Spleen (tissue), 11 donors: ENCODE results near the gene TEKT3. TPM values are rescaled to one million over a fixed set of nuclear protein-coding genes. Genes with fewer than 3 reads are reported as not detected.

ENCODE experiments used
- DNase-seq: peaks from one replicate; pipeline ENCODE4 v3.0.0-alpha.2; 2020
- H3K27ac ChIP-seq, 8 donors: fragments of 200-600 bp; sonication (generic) in 7 of 8; 1 replicate in 4 of 8; 2 replicates in 4 of 8; pipeline versions ENCODE4 v1.5.0 to v1.8.0; 2016 to 2021; ENCODE audit warnings: inconsistent platforms in 4 of 8, mild to moderate bottlenecking in 4 of 8, moderate library complexity in 1 of 8
- H3K27me3 ChIP-seq, 7 donors: fragments of 200-600 bp; sonication (generic) in 6 of 7; replicated peaks in 1 of 7; 1 replicate in 4 of 7; 2 replicates in 3 of 7; pipeline versions ENCODE4 v1.5.0 to v1.8.0; 2016 to 2021; ENCODE audit warnings: inconsistent platforms in 3 of 7, mild to moderate bottlenecking in 1 of 7
- H3K36me3 ChIP-seq, 6 donors: fragments of 200-600 bp; sonication (generic) in 5 of 6; 1 replicate in 4 of 6; 2 replicates in 2 of 6; pipeline versions ENCODE4 v1.5.0 to v1.8.0; 2016 to 2021; ENCODE audit warnings: inconsistent platforms in 2 of 6
- H3K4me1 ChIP-seq, 6 donors: fragments of 200-600 bp; sonication (generic) in 5 of 6; 1 replicate in 3 of 6; 2 replicates in 3 of 6; pipeline versions ENCODE4 v1.5.0 to v1.8.0; 2016 to 2021; ENCODE audit warnings: inconsistent platforms in 3 of 6
- H3K4me3 ChIP-seq, 8 donors: fragments of 200-600 bp; sonication (generic) in 7 of 8; 1 replicate in 4 of 8; 2 replicates in 4 of 8; pipeline versions ENCODE4 v1.5.0 to v1.8.0; 2016 to 2021; ENCODE audit warnings: inconsistent platforms in 4 of 8, mild to moderate bottlenecking in 4 of 8, moderate library complexity in 2 of 8
- H3K9me3 ChIP-seq, 8 donors: fragments of 200-600 bp; sonication (generic) in 7 of 8; 1 replicate in 4 of 8; 2 replicates in 4 of 8; pipeline versions ENCODE4 v1.5.0 to v1.8.0; 2016 to 2021; ENCODE audit warnings: inconsistent platforms in 4 of 8
- POLR2A ChIP-seq, 3 donors: fragments of 450-650 bp; IDR thresholded peaks; one replicate each; pipeline ENCODE4 v1.5.1; 2017; ENCODE audit warnings: antibody characterized with exemption in 3 of 3, mild to moderate bottlenecking in 1 of 3
- POLR2AphosphoS5 ChIP-seq, 3 donors: sonication (generic); formaldehyde crosslinking; IDR thresholded peaks; one replicate each; pipeline ENCODE4 v1.5.1; 2017; ENCODE audit warnings: antibody characterized with exemption in 3 of 3
- WGBS, 5 donors: extraction: QIAGEN DNeasy Blood & Tissue Kit in 3 of 5; methylation state at CpG; one replicate each; pipeline versions ENCODE4 v1.1.5 to v1.1.7; 2013 to 2018; 5-methylcytosine and 5-hydroxymethylcytosine counted together
- intact Hi-C: fragments of 100-400 bp; cut with DNase I; formaldehyde crosslinking; loops from one replicate; pipeline ENCODE4 v1.15.0; 2023; ENCODE audit warnings: low total_unique reads
- polyA plus RNA-seq, 3 donors: library from polyadenylated mRNA; stranded (reverse); fragments of 200-250 nt; gene quantifications; one replicate each; pipeline ENCODE4 v1.2.1, GENCODE V29; 2013
- small RNA-seq, 4 donors: library from RNA; depleted of rRNA; stranded (forward); fragments of <200 nt; gene quantifications; one replicate each; pipeline ENCODE3, GENCODE V24; 2016
- total RNA-seq, 7 donors: library from RNA; depleted of rRNA in 3 of 7; stranded (reverse); fragments of >200 nt in 3 of 7; fragmentation: NEBNext Ultra II Directional in 4 of 7; extraction: Animal tissue kit (Norgen Biotek cat#: 25700) in 4 of 7; gene quantifications; one replicate each; pipeline versions ENCODE4 v1.1.0 to v1.2.1, GENCODE V29; 2016 to 2021
- TF ChIP-seq, protein P1 (sequence below), 11 experiments: fragments of 200-600 bp in 7 of 11; fragments of 450-650 bp in 4 of 11; sonication (generic) in 4 of 11; IDR thresholded peaks in 8 of 11; conservative IDR thresholded peaks in 3 of 11; 1 replicate in 7 of 11; 2 replicates in 4 of 11; pipeline versions ENCODE4 v1.4.0 to v1.8.0; 2016 to 2021; ENCODE audit warnings: antibody characterized with exemption in 11 of 11, inconsistent platforms in 4 of 11, mild to moderate bottlenecking in 1 of 11
- donor health status: healthy with polysubstance abuse.
- donor health status: DM: no; HTN: no; CAD: no; lungs with moderate emphysema.
- donor health status: DM: no; HTN: no; CAD: no.
- donor health status: Bipolar disorder and iron deficiency.
- donor health status: healthy.
- donor health status: DM: no; HTN: no; CAD: no.
- donor health status: DM: yes; HTN: yes; CAD: no.

TEKT3 gene
- total and polyA plus RNA-seq, 10 donors: 0.10 to 2.2 (median 0.47) TPM; not detected in 2

DNA sequence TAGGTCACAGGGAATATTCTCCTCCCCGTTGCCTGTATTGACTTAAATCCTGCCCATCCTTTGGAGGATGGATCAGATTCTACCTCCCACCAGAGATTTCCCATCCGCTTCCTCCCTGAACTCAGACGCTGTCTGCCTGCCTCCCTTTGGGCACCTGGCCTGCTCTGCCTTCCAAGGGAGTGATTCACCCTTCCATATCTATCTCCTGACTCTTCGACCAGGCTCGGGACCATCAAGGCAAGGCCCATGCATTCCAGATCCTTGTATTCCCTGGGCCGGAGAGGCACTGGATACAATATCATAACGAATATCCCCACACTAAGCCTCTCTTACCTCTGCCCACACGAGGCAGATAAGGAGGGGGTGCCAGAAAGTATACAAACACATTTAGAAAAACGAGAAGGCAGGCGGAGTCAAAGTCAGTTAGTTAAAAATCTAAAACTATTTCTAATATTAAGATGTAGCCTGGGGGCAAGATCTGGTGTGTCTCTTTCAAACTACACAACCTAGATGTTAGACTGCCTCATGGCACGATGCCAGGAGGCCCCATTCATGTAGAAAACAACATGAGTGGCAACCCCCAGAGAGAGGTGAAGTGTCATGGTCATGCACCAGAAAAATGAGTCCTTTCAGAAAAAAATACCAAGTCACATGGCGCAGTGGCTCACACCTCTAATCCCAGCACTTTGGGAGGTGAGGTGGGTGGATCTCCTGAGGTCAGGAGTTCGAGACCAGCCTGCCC lies 85.5 kb downstream of the TEKT3 start:
- no peaks in the 10 kb centered on the region for H3K9me3 ChIP-seq
- H3K27ac ChIP-seq: no peak overlapping the region

More for the DNA sequence above, 85.5 kb downstream of the TEKT3 start:
- peaks cover 0 to 27% (median 2%) of the 10 kb centered on the region in 6 donors for H3K36me3 ChIP-seq
- peaks cover 15 to 49% (median 41%) of the 10 kb centered on the region in 6 donors for H3K4me1 ChIP-seq
- TF ChIP-seq, protein P1, sequence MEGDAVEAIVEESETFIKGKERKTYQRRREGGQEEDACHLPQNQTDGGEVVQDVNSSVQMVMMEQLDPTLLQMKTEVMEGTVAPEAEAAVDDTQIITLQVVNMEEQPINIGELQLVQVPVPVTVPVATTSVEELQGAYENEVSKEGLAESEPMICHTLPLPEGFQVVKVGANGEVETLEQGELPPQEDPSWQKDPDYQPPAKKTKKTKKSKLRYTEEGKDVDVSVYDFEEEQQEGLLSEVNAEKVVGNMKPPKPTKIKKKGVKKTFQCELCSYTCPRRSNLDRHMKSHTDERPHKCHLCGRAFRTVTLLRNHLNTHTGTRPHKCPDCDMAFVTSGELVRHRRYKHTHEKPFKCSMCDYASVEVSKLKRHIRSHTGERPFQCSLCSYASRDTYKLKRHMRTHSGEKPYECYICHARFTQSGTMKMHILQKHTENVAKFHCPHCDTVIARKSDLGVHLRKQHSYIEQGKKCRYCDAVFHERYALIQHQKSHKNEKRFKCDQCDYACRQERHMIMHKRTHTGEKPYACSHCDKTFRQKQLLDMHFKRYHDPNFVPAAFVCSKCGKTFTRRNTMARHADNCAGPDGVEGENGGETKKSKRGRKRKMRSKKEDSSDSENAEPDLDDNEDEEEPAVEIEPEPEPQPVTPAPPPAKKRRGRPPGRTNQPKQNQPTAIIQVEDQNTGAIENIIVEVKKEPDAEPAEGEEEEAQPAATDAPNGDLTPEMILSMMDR (IDR thresholded peaks at IDR 0.05 in 8 of 11, conservative IDR thresholded peaks at IDR 0.05 in 3 of 11): no peak
- TF ChIP-seq POLR2A (IDR thresholded peaks at IDR 0.05): no peak
- no peak for TF ChIP-seq POLR2AphosphoS5 (IDR thresholded peaks at IDR 0.05)
- no peak overlapping the region for H3K4me3 ChIP-seq
- peak; percentile 41 for DNase-seq
- 77 to 88% (median 82%) methylated on average over 13 of the region's 13 CpGs for WGBS, 5 donors
- H3K27me3 ChIP-seq: peaks cover 0 to 49% (median 7%) of the 10 kb centered on the region in 7 donors
- intact Hi-C loops: no loop called here

Small RNA genes lying within 50 kb of the gene (small RNA-seq; reads per million reads assigned to genes)
- gene RNU6-799P: 0 reads per million in 4 donors

Other genes with a start within 250 kb of the TEKT3 start
- 10 to 100 TPM; 30.0 to 40.0 (median 33.3) TPM for gene PMP22, start 76.3 kb downstream of the TEKT3 start, total RNA-seq
- gene PMP22, start 76.3 kb downstream of the TEKT3 start, polyA plus RNA-seq: 10 to 100 TPM in 2 of 3 donors, 1 to 10 TPM in 1; 9.5 to 23.8 (median 22.1) TPM
- 10 to 100 TPM in 6 of 7 donors, 1 to 10 TPM in 1; 9.3 to 18.7 (median 14.2) TPM for gene CDRT4, start 126.0 kb upstream of the TEKT3 start, total RNA-seq
- gene CDRT4, start 126.0 kb upstream of the TEKT3 start, polyA plus RNA-seq: 10 to 100 TPM in 1 of 3 donors, 1 to 10 TPM in 2; 4.5 to 14.2 (median 9.3) TPM
- gene TVP23C, start 221.9 kb upstream of the TEKT3 start, total RNA-seq: 10 to 100 TPM; 20.4 to 60.5 (median 27.1) TPM
- gene TVP23C, start 221.9 kb upstream of the TEKT3 start, polyA plus RNA-seq: 1 to 10 TPM; 1.5 to 3.7 (median 2.7) TPM